ENCODE results near the gene SMIM20. TPM values are rescaled to one million over a fixed set of nuclear protein-coding genes. Genes with fewer than 3 reads are reported as not detected.

The SMIM20 gene
- total and polyA plus RNA-seq, 10 donors: 15.7 to 61.0 (median 21.4) TPM

DNA sequence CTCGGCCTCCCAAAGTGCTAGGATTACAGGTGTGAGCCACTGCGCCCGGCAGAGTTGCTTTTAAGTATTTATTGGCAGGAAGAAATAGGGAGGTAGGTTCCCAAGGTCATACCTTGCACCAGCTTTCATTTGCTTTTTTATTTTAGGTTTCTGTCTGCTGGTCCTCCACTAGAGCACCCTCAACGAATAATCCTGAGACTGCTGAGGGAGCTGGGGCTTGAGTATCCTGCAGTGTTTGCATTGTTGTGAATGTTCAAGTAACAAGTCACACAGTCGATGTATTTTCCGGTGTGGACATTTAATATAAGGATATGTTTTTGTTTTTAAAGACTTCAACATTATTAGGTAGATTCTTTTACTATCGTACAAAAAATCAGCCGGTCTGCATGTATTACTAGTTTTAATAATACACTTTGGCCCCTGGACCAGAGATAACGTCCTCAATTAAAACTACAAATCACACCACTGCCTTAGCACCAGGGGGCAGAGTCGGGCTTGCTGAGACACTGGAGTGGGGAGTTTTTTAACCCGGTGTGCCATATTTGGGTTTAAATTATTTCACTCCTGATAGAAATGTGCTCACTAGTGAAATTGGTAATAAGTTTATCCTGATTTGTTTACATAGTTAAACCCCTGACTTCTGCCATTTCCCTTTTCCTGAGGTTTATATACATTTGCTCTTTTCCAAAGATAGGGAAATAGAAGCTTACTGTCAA, 11.6 kb downstream of the SMIM20 start:
- peaks cover 0 to 33% (median 0%) of the 10 kb centered on the region in 6 donors for H3K36me3 ChIP-seq
- no peaks in the 10 kb centered on the region for H3K27me3 ChIP-seq (replicated peaks in 1 of 7)
- H3K4me1 ChIP-seq: peaks cover 0 to 34% (median 3%) of the 10 kb centered on the region in 6 donors
- DNase-seq: no peak
- WGBS, 5 donors: 68 to 83% (median 75%) methylated on average over 10 to 11 of the region's 11 CpGs
- TF ChIP-seq, protein P1, sequence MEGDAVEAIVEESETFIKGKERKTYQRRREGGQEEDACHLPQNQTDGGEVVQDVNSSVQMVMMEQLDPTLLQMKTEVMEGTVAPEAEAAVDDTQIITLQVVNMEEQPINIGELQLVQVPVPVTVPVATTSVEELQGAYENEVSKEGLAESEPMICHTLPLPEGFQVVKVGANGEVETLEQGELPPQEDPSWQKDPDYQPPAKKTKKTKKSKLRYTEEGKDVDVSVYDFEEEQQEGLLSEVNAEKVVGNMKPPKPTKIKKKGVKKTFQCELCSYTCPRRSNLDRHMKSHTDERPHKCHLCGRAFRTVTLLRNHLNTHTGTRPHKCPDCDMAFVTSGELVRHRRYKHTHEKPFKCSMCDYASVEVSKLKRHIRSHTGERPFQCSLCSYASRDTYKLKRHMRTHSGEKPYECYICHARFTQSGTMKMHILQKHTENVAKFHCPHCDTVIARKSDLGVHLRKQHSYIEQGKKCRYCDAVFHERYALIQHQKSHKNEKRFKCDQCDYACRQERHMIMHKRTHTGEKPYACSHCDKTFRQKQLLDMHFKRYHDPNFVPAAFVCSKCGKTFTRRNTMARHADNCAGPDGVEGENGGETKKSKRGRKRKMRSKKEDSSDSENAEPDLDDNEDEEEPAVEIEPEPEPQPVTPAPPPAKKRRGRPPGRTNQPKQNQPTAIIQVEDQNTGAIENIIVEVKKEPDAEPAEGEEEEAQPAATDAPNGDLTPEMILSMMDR (IDR thresholded peaks at IDR 0.05 in 8 of 11, conservative IDR thresholded peaks at IDR 0.05 in 3 of 11): peak in 8 of 11 experiments; percentile 5 to 51 (median 35)
- no peak for TF ChIP-seq POLR2A (IDR thresholded peaks at IDR 0.05)
- intact Hi-C loops (cut with DNase I; ENCODE audit: low total_unique reads): no loop called here
- H3K9me3 ChIP-seq: no peaks in the 10 kb centered on the region
- H3K4me3 ChIP-seq: no peak overlapping the region
- no peak overlapping the region for H3K27ac ChIP-seq

DNA sequence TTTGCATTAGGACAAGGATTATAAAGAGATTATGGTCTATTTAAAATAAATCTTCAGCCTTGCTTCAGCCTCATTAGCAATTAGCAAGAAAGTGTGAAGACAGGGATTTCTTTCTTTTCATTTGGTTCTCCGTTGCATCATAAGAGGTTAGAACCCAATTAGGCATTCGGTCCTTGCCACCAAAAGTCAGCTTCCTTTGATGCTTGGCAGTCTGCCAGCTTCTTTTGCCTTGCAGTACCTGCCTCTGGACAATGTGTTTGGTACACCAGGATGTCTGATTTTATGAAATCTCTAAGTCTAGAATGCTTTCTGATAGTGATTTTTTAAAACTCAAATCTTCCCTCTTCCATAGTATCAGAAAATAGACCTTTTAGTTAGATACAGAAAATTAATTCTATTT, 12.4 kb downstream of the SMIM20 start:
- intact Hi-C loops (cut with DNase I; ENCODE audit: low total_unique reads): no loop called here
- Histone ChIP-seq H3K27ac (no peak overlapping the region), H3K36me3 (peaks cover 0 to 27% (median 0%) of the 10 kb centered on the region in 6 donors), H3K4me3 (no peak overlapping the region), H3K4me1 (peaks cover 0 to 34% (median 3%) of the 10 kb centered on the region in 6 donors), H3K9me3 (no peaks in the 10 kb centered on the region), H3K27me3 (replicated peaks in 1 of 7) (no peaks in the 10 kb centered on the region)
- no peak for DNase-seq
- WGBS, 5 donors: 42 to 55% (median 47%) methylated on average over 2 of the region's 2 CpGs
- TF ChIP-seq POLR2A (IDR thresholded peaks at IDR 0.05) (no peak), POLR2AphosphoS5 (IDR thresholded peaks at IDR 0.05) (no peak)
- TF ChIP-seq, protein P1 (IDR thresholded peaks at IDR 0.05 in 8 of 11, conservative IDR thresholded peaks at IDR 0.05 in 3 of 11): no peak

DNA sequence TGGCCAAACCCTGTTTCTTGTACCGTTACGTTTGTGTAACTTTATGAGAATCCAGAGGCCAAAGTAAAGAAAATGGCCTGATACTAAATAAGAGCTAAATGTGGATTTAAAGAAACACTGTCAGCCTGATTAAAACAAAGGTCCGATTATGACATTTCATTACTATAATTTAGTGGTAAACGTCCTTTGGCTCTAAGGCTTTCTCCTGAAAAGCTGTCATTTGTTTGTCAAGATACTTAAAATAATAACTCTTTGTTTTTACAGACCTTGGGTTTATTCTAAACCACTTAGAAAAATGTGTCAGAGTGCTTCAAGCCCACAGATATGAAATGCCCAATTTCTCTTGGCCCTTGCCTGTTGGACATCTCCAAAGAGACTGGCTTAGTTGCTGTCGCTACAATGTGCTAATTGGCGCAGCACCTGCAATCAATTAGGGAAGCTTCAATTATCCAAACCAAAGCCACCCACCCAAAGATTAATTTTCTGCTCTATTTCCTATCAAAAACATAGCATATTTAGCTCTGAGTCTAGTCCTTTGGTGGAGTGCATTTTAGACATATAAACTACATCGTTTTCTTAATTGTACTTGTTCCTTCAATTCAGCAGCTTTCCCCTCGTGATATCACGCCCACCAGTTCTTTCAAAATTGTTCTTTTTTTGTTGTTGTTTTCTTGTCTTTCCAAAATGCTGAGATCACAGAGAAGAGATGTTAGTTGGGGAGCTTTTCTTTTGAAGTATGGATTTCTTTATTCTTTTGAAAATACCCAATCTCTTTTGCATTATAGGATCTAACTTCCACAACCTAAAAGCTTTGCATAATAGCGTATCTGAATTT, 13.6 kb downstream of the SMIM20 start:
- Histone ChIP-seq H3K27ac (peak overlapping the region in 2 of 8 donors; percentile 58 to 71), H3K36me3 (peaks cover 0 to 20% (median 0%) of the 10 kb centered on the region in 6 donors), H3K9me3 (no peaks in the 10 kb centered on the region), H3K4me3 (no peak overlapping the region), H3K27me3 (replicated peaks in 1 of 7) (no peaks in the 10 kb centered on the region), H3K4me1 (peaks cover 0 to 34% (median 3%) of the 10 kb centered on the region in 6 donors)
- no peak for DNase-seq
- WGBS, 5 donors: 90 to 94% (median 90%) methylated on average over 10 of the region's 10 CpGs
- intact Hi-C loops (cut with DNase I; ENCODE audit: low total_unique reads): no loop called here
- no peak for TF ChIP-seq POLR2AphosphoS5 (IDR thresholded peaks at IDR 0.05)
- TF ChIP-seq, protein P1 (IDR thresholded peaks at IDR 0.05 in 8 of 11, conservative IDR thresholded peaks at IDR 0.05 in 3 of 11): no peak
- TF ChIP-seq POLR2A (IDR thresholded peaks at IDR 0.05): no peak

Data from spleen (tissue), 11 donors.